AG09319 (cell line): Measurements from ENCODE around the gene METTL24.

ENCODE experiments used
- DNase-seq: peaks from one replicate; pipeline ENCODE4 v3.0.0-alpha.2; 2010; ENCODE audit warnings: low read depth; ENCODE audit errors: extremely low read depth
- TF ChIP-seq, protein P1 (sequence below): IDR thresholded peaks from 2 replicates; pipeline ENCODE4 v1.5.1; 2011; ENCODE audit warnings: low read depth, mild to moderate bottlenecking, inconsistent platforms, low read length, moderate library complexity

The METTL24 gene

GRCh38 chr6:110378552-110378951 is 20.4 kb upstream of the METTL24 start:
- TF ChIP-seq, protein P1, sequence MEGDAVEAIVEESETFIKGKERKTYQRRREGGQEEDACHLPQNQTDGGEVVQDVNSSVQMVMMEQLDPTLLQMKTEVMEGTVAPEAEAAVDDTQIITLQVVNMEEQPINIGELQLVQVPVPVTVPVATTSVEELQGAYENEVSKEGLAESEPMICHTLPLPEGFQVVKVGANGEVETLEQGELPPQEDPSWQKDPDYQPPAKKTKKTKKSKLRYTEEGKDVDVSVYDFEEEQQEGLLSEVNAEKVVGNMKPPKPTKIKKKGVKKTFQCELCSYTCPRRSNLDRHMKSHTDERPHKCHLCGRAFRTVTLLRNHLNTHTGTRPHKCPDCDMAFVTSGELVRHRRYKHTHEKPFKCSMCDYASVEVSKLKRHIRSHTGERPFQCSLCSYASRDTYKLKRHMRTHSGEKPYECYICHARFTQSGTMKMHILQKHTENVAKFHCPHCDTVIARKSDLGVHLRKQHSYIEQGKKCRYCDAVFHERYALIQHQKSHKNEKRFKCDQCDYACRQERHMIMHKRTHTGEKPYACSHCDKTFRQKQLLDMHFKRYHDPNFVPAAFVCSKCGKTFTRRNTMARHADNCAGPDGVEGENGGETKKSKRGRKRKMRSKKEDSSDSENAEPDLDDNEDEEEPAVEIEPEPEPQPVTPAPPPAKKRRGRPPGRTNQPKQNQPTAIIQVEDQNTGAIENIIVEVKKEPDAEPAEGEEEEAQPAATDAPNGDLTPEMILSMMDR, result no peak
- DNase-seq, result no peak

- TF ChIP-seq, protein P1, result no peak
- no peak for DNase-seq
These were observed 10.9 kb upstream of the METTL24 start for GRCh38 chr6:110369066-110369465.

DNA sequence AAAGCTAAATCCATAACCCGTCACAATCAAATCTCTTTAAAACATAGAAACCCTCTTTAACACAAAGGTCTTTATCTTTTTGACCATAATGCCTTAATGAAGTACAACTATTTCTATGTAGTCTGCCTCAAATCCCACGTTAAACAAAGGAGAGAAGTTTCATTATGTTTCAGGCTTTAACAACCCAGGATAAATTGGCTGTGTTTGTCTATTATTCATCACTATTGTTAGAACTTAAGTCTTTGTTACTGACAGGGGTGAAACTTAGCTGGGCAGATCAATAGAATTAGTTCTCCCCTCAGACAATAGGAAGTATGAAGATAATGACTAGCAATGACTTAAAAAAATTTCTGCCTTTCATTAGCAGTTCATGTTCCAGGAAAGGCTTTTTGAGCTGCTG is 10.1 kb upstream of the METTL24 start:
- DNase-seq, result no peak
- TF ChIP-seq, protein P1, result no peak

GRCh38 chr6:110367825-110368224 is 9.7 kb upstream of the METTL24 start:
- DNase-seq, result no peak
- TF ChIP-seq, protein P1, result no peak

- no peak for DNase-seq
- TF ChIP-seq, protein P1, result no peak
These were observed 8.8 kb upstream of the METTL24 start for GRCh38 chr6:110366975-110367374.

DNA sequence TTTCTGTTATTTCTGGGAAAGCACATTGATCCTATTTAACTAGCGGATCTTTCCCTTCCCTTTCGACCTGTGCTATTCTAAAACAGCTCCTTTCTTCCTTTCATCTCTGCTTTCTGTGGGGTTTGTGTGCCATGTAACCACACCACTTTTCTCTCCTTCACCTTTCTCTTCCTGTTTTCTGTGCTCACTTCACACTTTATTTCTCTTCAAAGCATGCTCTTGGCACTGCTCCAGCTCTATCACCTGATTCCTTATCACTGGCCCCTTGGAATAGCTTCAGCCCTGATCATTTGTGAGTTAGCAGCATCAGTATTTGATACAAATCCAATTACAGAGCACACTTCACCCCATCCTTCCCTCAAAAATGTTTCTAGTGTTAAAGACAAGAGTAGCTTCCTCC is 8.1 kb upstream of the METTL24 start:
- no peak for DNase-seq
- TF ChIP-seq, protein P1, result no peak

DNA sequence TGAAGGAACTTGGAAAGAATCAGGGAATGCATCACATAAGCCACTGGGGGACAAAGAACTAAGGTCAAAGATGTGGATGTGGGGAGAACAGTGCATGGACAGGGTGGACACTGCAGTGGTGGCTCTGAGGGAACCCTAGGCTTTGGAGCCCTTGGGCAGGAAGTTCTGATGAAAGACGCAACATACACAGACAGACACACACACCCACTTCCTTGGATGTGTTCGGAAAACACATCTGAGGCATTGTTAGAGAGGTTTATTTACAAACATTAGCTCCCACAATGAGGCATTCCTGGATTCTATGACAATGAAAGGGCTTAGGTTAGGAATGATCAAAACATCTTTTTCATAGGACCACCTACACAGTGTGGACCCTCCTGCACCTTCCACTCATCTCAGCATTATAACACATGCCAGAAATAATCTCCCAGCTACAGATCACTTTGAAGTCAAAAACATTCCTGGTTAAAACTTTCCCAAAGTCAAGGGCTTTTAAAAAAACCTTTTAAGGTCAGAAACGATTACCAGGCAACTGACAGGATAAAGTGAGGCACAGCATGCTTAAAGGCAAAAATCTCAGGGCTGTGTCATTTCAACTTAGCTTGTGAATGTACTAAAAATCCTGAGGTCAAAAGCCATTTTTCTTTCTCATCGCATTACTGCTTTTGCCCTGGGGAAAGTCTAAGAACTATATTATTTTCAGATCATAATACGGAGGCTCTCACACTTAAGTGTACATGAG is 6.4 kb upstream of the METTL24 start:
- TF ChIP-seq, protein P1, result no peak
- DNase-seq, result no peak
